ENCODE data around the gene S100B. TPM values are rescaled to one million over a fixed set of nuclear protein-coding genes. Genes with fewer than 3 reads are reported as not detected.

Gene S100B
- total and polyA plus RNA-seq, 2 of the 13 experiments (the other 11 are each of a cell fraction or from before 2014, with no cell fraction given): not detected

- DNase-seq (ENCODE audit: low spot score) (peak; percentile 12), FAIRE-seq (no peak), ATAC-seq (no peak)
- Histone ChIP-seq H3K4me2 (ENCODE audit: low read depth, low read length) (peak overlapping the region; percentile 74), H3K27me3 (ENCODE audit: control insufficient read depth in 1 of 2, insufficient read depth in 2 of 2, low read length in 2 of 2) (no peaks in the 10 kb centered on the region; a peak in 1 of 5 replicates), H3K4me1 (ENCODE audit: insufficient read depth, low read length) (peaks cover 48% of the 10 kb centered on the region), H3K79me2 (ENCODE audit: insufficient read depth, low read length) (peaks cover 28% of the 10 kb centered on the region), H3K4me3 (replicated peaks in 1 of 3; ENCODE audit: insufficient read depth in 1 of 3, low read depth in 2 of 3, low read length in 3 of 3) (peak overlapping the region in 1 of 3 experiments; percentile 93; a peak in 1 of 6 replicates), H2AFZ (ENCODE audit: low read length) (no peak overlapping the region), H3K9me3 (ENCODE audit: low read length) (no peaks in the 10 kb centered on the region), H4K20me1 (ENCODE audit: insufficient read depth, low read length) (peaks cover under 1% of the 10 kb centered on the region; the same call in 1 of the 2 replicates), H3K36me3 (replicated peaks in 1 of 2; ENCODE audit: control insufficient read depth in 1 of 2, insufficient read depth in 2 of 2, low read length in 2 of 2) (no peaks in the 10 kb centered on the region), H3K9ac (ENCODE audit: insufficient read depth, low read depth, low read length) (no peak overlapping the region), H3K27ac (ENCODE audit: extremely low read length, insufficient read depth, low read length) (no peak overlapping the region)
- in situ Hi-C loops (cut with HindIII; ENCODE audit: extremely low pct_ligation_motif_present, low pct_unique_long_range_greater_than_20kb): no loop called here
- 0 out of 2 replicates have a peak, but pooled peaks have one; percentile 10 for TF ChIP-seq FOSL2 (CRISPR knock-in tag; IDR thresholded peaks at IDR 0.05)
- TF ChIP-seq ZNF232 (CRISPR knock-in tag; IDR thresholded peaks at IDR 0.05; ENCODE audit: borderline replicate concordance): 0 out of 2 replicates have a peak, but pooled peaks have one; percentile 28
- 0 out of 2 replicates have a peak, but pooled peaks have one; percentile 20 for TF ChIP-seq TFDP1 (CRISPR knock-in tag; IDR thresholded peaks at IDR 0.05; ENCODE audit: borderline replicate concordance)
- no peak for TF ChIP-seq ZNF317 (CRISPR knock-in tag; IDR thresholded peaks at IDR 0.05)
- TF ChIP-seq, protein P1, sequence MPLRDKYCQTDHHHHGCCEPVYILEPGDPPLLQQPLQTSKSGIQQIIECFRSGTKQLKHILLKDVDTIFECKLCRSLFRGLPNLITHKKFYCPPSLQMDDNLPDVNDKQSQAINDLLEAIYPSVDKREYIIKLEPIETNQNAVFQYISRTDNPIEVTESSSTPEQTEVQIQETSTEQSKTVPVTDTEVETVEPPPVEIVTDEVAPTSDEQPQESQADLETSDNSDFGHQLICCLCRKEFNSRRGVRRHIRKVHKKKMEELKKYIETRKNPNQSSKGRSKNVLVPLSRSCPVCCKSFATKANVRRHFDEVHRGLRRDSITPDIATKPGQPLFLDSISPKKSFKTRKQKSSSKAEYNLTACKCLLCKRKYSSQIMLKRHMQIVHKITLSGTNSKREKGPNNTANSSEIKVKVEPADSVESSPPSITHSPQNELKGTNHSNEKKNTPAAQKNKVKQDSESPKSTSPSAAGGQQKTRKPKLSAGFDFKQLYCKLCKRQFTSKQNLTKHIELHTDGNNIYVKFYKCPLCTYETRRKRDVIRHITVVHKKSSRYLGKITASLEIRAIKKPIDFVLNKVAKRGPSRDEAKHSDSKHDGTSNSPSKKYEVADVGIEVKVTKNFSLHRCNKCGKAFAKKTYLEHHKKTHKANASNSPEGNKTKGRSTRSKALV (CRISPR knock-in tag; IDR thresholded peaks at IDR 0.05): no peak
- 0 out of 2 replicates have a peak, but pooled peaks have one; percentile 38 for TF ChIP-seq ONECUT2 (CRISPR knock-in tag; IDR thresholded peaks at IDR 0.05)
- no TSS peak for BruUV-seq (replicated peaks)
- CTCF ChIA-PET (ENCODE audit: low intra/inter-chr PET ratio, low total read pairs): no interaction called here
- POLR2A ChIA-PET: interaction anchor here (0.8 to 5.1 kb wide), 2 partner anchors 13 to 125 kb away, joined by 3 to 48 read pairs; no protein-coding TSS in a partner anchor
- WGBS (ENCODE audit: low lambda C conversion rate): 44% methylated on average over 8 of the region's 8 CpGs
- intact Hi-C loops (cut with micrococcal nuclease; ENCODE audit: unreplicated experiment): no loop called here
Observed at GRCh38 chr21:46634427-46634826, 29.5 kb upstream of the S100B start.

Measured in HepG2 (cell line).